HG03095 (cell line): ENCODE results near the gene SORBS1.

Experiments used
- ATAC-seq: cut with Tn5 transposase; IDR thresholded peaks from one replicate; pipeline ENCODE4 v1.9.1; 2021; ENCODE audit warnings: moderate library complexity; ENCODE audit not compliant: unreplicated experiment

SORBS1 gene

DNA sequence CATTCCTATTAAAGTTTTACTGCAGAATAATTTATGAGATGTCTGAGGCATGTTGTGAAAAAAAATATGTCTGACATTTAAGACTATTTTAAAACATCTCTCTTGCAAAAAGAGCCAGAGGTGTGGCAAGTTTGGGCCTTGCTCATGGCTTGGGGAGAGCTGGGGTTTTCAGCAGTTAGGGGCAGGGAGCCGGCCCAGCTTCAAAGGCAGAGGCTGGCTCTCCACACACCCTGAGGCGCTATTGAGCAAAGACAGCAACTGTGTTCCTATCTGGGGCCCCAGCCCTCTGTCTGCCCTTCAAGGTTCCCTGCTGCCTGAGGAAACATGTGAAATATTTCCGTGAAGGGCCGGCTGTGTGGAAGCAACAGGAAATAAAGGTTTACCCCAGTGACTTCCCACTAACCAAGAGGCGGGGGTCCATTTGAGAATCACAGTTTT, 94.0 kb downstream of the SORBS1 start:
- no peak for ATAC-seq

DNA sequence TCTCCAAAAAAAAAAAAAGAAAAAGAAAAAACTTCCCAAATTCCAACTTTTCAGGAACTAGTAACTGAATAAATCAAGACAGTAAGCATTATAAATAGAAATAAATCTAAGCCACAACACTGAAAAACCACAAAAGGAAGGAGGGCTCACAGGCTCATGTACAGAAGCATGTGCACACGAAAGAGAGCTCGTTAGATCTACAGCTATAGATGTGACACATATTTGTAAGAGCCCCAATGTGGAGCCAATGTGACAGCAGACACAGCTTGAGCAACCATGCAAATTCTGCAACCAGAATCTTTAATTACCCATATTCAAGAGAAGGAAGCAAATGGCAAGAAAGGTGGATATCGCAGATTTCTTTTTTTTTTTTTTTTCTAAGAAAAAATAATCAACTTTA, 94.7 kb downstream of the SORBS1 start:
- no peak for ATAC-seq

- ATAC-seq: no peak
Observed at GRCh38 chr10:95464280-95464679, 96.9 kb downstream of the SORBS1 start.

- ATAC-seq: no peak
Observed at GRCh38 chr10:95462740-95463667, 98.2 kb downstream of the SORBS1 start.

- no peak for ATAC-seq
Observed at GRCh38 chr10:95461611-95462010, 99.6 kb downstream of the SORBS1 start.

DNA sequence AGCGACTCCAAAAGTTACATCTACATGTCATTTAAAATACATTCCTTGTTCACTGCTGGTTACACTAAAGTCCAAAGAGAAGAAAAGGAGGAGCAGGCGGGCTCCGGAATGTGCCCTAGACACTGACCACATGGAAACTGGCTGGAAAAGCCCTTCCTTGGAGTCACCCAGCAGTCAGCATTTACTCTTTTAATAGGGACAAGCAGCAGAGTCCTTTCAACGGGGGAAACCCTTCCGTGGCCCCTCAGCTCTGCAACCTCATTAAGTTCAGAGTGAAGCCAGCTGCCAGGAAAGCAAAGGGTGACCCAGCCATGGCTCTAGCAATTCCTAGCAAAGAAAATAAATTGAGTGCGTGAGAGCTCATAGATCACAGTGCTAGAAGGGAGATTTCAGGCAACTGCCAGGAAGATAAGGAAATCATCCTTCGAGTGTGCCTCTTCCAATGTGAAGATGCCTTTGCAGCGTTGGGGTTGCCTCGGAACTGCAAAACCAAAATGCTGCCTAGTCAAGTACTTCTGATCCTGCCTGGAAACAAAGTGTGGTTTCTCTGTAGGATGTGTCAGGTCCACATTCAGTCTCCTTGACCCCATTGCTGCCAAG, 101.6 kb downstream of the SORBS1 start:
- no peak for ATAC-seq

DNA sequence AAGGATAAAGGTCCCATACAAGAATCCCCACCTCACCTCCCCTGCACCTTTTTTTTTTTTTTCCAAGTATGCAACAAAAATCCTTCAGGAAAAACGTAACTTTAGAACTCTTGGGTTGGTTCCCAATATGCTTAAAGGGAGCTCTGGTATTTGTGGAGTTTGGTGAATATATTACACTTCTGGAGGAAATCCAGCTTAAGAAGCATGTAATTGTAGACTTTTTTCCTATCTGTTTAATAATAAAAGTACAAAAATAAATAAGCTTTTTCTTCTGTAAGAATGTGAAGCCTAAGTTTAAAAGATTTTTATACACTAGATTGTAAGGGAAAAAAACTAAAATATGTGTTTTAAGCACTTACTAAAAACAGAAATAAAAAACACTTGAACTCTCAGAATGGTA, 102.3 kb downstream of the SORBS1 start:
- ATAC-seq: no peak

- ATAC-seq: no peak
Observed at GRCh38 chr10:95458014-95458413, 103.2 kb downstream of the SORBS1 start.

DNA sequence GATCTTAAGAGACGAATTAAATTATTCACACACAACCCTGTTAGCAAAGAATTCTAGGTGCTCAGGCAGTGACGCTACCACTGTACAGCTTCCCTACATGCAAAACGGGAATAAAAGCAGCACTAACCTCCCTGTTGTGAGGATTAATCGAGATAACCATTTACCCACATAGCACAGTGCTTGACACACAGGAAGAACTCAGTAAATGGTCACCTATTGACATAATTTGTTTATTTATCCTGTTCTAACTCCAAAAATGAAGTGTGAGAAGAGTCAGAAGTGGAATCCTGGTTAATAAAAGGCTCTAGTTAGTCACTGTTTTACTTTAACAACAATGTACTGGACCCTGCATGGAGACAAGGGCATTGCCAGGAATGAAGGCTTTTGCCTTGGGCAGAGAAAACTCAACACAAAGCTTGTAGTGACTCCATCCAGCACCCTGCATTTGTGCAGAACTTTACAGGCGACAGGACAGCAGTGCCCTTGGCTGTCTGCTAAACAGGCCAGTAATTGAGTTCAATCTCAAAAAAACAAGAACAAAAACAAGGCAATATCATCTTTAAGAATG, 103.8 kb downstream of the SORBS1 start:
- ATAC-seq: no peak

GRCh38 chr10:95456516-95456915, 104.7 kb downstream of the SORBS1 start:
- ATAC-seq: no peak

GRCh38 chr10:95454940-95455339, 106.2 kb downstream of the SORBS1 start:
- ATAC-seq: no peak

GRCh38 chr10:95454356-95454755, 106.8 kb downstream of the SORBS1 start:
- ATAC-seq: no peak

- no peak for ATAC-seq
Observed at GRCh38 chr10:95451568-95452524, 109.3 kb downstream of the SORBS1 start.

DNA sequence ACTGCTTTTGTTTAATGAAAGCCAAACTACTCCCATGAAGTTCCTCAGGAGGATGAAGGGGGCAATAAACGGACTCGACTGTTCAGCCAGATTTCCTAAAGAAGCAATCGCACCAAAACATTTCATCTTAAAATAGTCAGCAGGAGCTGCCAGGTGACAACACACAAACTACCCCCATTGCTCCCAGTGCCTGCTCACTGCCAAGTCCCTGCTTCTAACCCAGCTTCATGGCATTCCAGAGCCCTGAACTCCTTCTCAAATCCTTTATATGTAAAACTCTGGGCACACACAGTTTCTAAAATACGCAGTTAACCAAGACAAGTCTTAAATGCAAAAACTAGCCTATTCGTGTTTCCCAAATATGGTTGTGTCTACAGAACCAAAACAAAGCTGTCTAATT, 110.0 kb downstream of the SORBS1 start:
- ATAC-seq: no peak

GRCh38 chr10:95450188-95450587, 111.0 kb downstream of the SORBS1 start:
- ATAC-seq: no peak

GRCh38 chr10:95447685-95448084, 113.5 kb downstream of the SORBS1 start:
- ATAC-seq: no peak

DNA sequence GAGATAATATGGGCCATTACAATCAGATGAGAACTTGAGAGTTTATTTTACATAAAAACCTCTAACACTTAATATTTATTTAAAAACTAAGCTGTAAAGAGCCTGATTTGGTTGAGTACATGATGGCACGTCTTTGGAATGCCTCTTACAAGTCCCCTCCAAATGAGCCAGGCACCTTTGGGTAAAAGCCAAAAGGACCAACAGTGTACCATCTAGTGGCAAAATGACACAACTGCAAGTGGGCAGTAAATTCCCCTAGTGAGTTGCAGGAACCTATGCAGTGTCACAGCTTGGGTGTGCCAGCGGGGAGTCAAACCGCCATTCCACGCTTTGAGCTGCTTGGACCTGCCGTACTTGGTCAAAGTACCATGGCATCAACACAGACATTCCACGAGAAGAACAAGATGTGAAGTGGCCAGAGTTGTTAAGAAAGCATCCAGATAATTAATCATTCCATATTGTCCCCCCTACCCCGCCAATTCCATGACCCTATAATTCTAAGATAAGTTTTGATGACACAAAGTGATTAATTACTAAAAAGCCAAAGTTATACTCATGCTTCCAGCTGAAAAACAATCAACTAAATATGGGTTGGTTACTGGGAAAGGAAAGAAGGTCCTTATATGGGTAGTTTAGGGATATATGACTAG, 115.2 kb downstream of the SORBS1 start:
- ATAC-seq: peak; percentile 46

DNA sequence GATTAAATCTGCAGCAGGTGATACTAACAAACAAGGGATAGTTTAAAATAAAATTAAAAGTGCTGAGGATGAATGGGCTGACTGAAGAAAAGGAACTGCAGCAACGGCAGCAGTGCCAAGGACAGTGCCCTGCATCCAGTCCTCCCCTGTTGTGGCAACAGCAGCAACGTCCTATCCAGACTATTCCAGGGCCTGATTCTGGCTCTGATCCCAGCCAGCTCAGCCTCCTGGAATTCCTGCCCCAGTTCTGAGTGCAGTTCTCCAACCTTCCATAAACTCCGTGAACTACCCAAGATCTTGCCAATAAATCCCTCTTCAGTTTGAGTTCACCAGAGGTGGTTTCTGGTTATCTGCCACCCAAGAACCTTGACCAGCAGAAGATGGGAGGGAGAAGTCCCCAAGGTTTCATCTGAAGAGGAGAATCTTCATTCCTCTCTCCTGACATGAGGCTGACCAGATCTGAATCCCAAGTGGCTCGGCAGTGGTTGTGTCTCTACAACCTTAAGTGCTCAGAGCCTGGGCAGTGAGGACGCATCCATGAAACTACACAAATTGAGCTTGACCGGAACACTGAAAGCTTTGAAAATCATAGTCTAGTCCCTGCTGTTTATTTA, 115.8 kb downstream of the SORBS1 start:
- no peak for ATAC-seq

DNA sequence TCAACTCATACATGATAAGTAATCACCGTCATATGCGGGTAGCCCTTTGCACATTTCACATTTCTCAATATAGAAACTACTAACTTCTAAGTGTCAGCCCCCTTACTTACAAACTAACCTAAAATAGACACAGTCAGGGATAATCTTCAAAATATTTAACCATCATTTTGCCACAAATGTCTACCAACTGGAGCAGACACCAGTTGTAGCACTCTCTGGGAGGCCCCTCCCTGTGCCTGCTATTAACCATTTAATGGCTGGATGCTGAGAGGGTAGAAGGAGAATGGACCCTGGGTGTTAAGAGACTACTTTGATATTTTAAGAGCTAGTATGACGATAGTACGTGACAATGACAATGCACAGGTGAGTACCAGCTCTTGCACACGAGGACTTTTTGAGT, 116.4 kb downstream of the SORBS1 start:
- no peak for ATAC-seq

DNA sequence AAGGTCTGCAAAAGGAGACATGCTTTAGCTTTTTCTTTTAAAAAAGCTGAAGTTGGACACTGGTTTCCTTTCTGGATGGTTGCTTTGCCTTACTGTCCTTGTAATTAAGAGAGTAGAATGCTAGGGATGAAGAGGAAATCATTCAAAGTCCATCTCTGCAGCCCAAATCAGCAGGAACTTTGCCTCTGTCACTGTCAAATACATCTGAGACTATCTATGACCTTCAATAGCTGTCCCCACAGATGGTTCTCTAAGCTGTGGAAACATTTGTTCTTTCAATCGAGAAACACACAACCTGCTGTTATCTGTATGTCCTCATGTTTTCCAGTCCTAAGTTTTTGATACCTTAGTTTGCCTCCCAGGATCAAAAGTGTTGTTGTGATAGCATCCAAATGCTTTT, 117.5 kb downstream of the SORBS1 start:
- no peak for ATAC-seq
